Esophagus muscularis mucosa (tissue), 3 donors: Measurements from ENCODE around the gene ERCC5.

Source experiments
- CTCF ChIP-seq, 3 experiments: fragments of 200-600 bp in 2 of 3; fragments of 450-650 bp in 1 of 3; sonication (generic) in 2 of 3; IDR thresholded peaks; one replicate each; pipeline ENCODE4 v1.5.1; 2017 to 2019; ENCODE audit warnings: antibody characterized with exemption in 3 of 3, mild to moderate bottlenecking in 2 of 3, moderate library complexity in 1 of 3
- POLR2A ChIP-seq: fragments of 450-650 bp; IDR thresholded peaks from one replicate; pipeline ENCODE4 v1.6.1; 2017; ENCODE audit warnings: antibody characterized with exemption, moderate library complexity, mild to moderate bottlenecking, low read depth

GRCh38 chr13:102901056-102901455 lies 55.2 kb downstream of the ERCC5 start:
- TF ChIP-seq CTCF (IDR thresholded peaks at IDR 0.05) (no peak), POLR2A (no peak)
